Activated CD4-positive, alpha-beta T cell treated with anti-CD3 and anti-CD28 coated beads, Interleukin-10, Interleukin-2, amounts not matched to agents 100 ng/mL and 50 ng/mL, durations not matched to agents 16 hours and 8 hours (primary cell): ENCODE data around the gene SLC6A3.
"Not testable (repeated sequence)": the region's sequence is repeated elsewhere in the genome, so short reads cannot be mapped to it uniquely, and the experiment has no call there.

ENCODE experiments used
- DNase-seq: peaks from one replicate; pipeline ENCODE4 v3.0.0-alpha.2; 2020

Gene SLC6A3

GRCh38 chr5:1367149-1367548 lies 78.1 kb downstream of the SLC6A3 start:
- DNase-seq, result no peak

- no peak for DNase-seq
Observed at GRCh38 chr5:1366514-1366913, 78.7 kb downstream of the SLC6A3 start.

GRCh38 chr5:1364211-1364610 lies 81.0 kb downstream of the SLC6A3 start:
- no peak for DNase-seq

GRCh38 chr5:1363581-1363980 lies 81.7 kb downstream of the SLC6A3 start:
- no peak for DNase-seq

GRCh38 chr5:1363160-1363559 lies 82.1 kb downstream of the SLC6A3 start:
- no peak for DNase-seq

GRCh38 chr5:1362242-1363015 lies 82.8 kb downstream of the SLC6A3 start:
- DNase-seq, result no peak

GRCh38 chr5:1360861-1361260 lies 84.4 kb downstream of the SLC6A3 start:
- DNase-seq, result no peak

- DNase-seq, result not testable (repeated sequence)
Observed at GRCh38 chr5:1360367-1360766, 84.9 kb downstream of the SLC6A3 start.

GRCh38 chr5:1359713-1360112 lies 85.5 kb downstream of the SLC6A3 start:
- DNase-seq, result no peak

- DNase-seq, result no peak
Observed at GRCh38 chr5:1359031-1359645, 86.1 kb downstream of the SLC6A3 start.

- DNase-seq, result no peak
Observed at GRCh38 chr5:1358726-1359025, 86.6 kb downstream of the SLC6A3 start.

GRCh38 chr5:1357946-1358725 lies 87.1 kb downstream of the SLC6A3 start:
- DNase-seq, result no peak

GRCh38 chr5:1356873-1357787 lies 88.1 kb downstream of the SLC6A3 start:
- DNase-seq, result no peak

- no peak for DNase-seq
Observed at GRCh38 chr5:1354576-1354975, 90.7 kb downstream of the SLC6A3 start.

GRCh38 chr5:1352231-1353219 lies 92.7 kb downstream of the SLC6A3 start:
- no peak for DNase-seq

- no peak for DNase-seq
Observed at GRCh38 chr5:1351156-1351555, 94.1 kb downstream of the SLC6A3 start.

- DNase-seq, result no peak
Observed at GRCh38 chr5:1349246-1349645, 96.0 kb downstream of the SLC6A3 start.

GRCh38 chr5:1348986-1349245 lies 96.3 kb downstream of the SLC6A3 start:
- DNase-seq, result no peak

GRCh38 chr5:1347571-1347970 lies 97.7 kb downstream of the SLC6A3 start:
- no peak for DNase-seq

- DNase-seq, result no peak
Observed at GRCh38 chr5:1346627-1347440, 98.4 kb downstream of the SLC6A3 start.
